Testis (tissue), 3 donors: ENCODE measurements around the gene ORAI2. TPM values are rescaled to one million over a fixed set of nuclear protein-coding genes. Genes with fewer than 3 reads are reported as not detected.
A peak's percentile ranks its signal among the peaks of the same experiment; 100 is the strongest.

Source experiments
- DNase-seq: peaks from one replicate; pipeline ENCODE4 v3.0.0-alpha.2; 2019
- H3K27ac ChIP-seq, 2 donors: fragments of 200-600 bp; sonication (generic); one replicate each; pipeline ENCODE4 v1.5.1; 2019
- H3K27me3 ChIP-seq: fragments of 200-600 bp; sonication (generic); one replicate; pipeline ENCODE4 v1.5.1; 2019
- H3K36me3 ChIP-seq: fragments of 200-600 bp; sonication (generic); one replicate; pipeline ENCODE4 v1.5.1; 2017; ENCODE audit warnings: low read depth; ENCODE audit errors: missing control alignments
- H3K4me1 ChIP-seq: fragments of 200-600 bp; sonication (generic); one replicate; pipeline ENCODE4 v1.5.1; 2019
- H3K4me3 ChIP-seq, 2 donors: fragments of 200-600 bp; sonication (generic); one replicate each; pipeline ENCODE4 v1.5.1; 2017 to 2019
- H3K9me3 ChIP-seq: fragments of 200-600 bp; sonication (generic); one replicate; pipeline ENCODE4 v1.5.1; 2017
- POLR2A ChIP-seq: fragments of 450-650 bp; IDR thresholded peaks from one replicate; pipeline ENCODE4 v1.6.1; 2017; ENCODE audit warnings: antibody characterized with exemption, mild to moderate bottlenecking, moderate library complexity
- WGBS, 2 donors: methylation state at CpG; one replicate each; pipeline ENCODE4 v1.1.5; 2018; 5-methylcytosine and 5-hydroxymethylcytosine counted together
- intact Hi-C: fragments of 100-400 bp; cut with DNase I; formaldehyde crosslinking; loops from one replicate; pipeline ENCODE4 v1.15.1; 2023; ENCODE audit warnings: low total_unique reads
- polyA plus RNA-seq: library from polyadenylated mRNA; stranded (reverse); fragments of 350-450 nt; fragmentation: Illumina TruSeq; extraction: RNeasy Lipid Tissue Mini Kit (QIAGEN cat#74804); gene quantifications from one replicate; pipeline ENCODE4 v1.2.3, GENCODE V29; 2014; ENCODE audit warnings: low read depth, low replicate concordance; ENCODE audit not compliant: insufficient read depth
- total RNA-seq, 2 donors: library from RNA; depleted of rRNA; stranded (reverse); fragments of >200 nt; gene quantifications; one replicate each; pipeline ENCODE4 v1.2.3, GENCODE V29; 2016
- TF ChIP-seq, protein P1 (sequence below), 3 experiments: fragments of 450-650 bp in 2 of 3; fragments of 200-600 bp in 1 of 3; sonication (generic) in 1 of 3; IDR thresholded peaks; one replicate each; pipeline ENCODE4 v1.5.1; 2016 to 2019; ENCODE audit warnings: antibody characterized with exemption in 3 of 3, mild to moderate bottlenecking in 2 of 3, moderate library complexity in 1 of 3

ORAI2 gene
- total and polyA plus RNA-seq, 3 donors from 2014 or later: 9.7 to 10.3 (median 9.9) TPM

DNA sequence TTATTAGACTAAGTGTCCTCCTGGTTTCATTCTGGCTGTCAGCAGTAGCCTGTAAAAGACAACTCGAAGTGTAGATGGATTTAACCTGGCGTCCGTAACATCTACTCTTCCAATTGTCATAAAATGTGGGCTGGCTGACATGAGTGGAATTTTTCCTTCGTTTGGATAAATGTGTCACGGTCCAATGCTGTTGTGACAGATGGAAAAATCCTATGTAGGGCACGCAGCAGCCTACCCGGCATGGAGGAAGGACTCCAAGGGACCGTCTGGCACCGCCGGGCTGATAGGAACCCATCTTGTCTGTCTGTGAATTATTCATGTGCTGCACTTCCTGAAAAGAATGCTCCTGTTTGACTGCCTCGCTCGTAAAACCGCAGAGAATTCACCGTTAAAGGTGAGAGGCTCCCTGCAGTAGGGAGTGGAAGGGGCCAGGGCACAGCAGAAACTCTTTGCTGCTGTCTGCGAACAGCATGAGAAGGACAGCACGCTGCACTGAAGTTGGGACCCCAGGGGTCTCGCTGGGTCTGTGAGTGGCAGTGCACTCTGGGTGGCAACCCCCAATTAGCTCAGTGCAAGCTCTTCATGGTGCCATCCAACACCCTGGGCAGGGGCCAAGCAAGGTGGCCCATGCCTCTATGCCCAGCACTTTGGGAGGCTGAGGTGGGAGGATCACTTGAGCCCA lies 1.6 kb upstream of the ORAI2 start:
- intact Hi-C loops: no loop called here
- no peak for DNase-seq

DNA sequence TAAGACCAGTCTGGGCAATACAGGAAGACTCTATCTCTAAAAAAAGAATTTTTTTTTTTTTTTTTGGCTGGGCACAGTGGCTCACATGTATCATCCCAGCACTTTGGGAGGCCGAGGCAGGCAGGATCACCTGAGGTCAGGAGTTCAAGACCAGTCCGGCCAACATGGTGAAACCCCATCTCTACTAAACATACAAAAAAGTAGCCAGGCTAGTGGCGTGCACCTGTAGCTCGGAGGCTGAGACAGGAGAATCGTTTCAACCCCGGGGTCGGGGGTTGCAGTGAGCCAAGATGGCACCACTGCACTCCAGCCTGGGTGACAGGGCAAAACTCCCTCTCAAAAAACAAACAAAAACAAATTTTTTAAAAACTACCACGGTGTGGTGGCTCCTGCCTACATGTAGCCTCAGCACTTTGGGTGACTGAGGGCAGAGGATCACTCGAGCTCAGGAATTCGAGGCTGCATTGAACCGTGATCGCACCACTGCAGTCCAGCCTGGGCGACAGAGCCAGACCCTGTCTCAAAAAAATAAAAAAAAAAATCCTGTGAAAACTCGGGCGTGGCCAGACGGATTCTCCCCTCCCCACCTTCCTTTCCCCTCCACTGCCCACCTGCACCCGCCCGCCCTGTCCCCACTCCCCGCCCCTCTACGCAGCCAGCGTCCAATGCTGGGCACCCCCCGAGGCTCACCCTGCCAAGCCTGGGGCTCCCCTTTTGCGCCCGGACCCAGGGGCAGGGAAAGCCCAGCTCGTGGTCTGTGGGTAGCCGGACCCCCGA lies 745 bp upstream of the ORAI2 start:
- Histone ChIP-seq H3K27ac (peak overlapping the region in 1 of 2 donors; percentile 64), H3K4me1 (peaks cover 6% of the 10 kb centered on the region), H3K4me3 (peak overlapping the region; percentile 71 to 73), H3K9me3 (no peaks in the 10 kb centered on the region), H3K27me3 (no peaks in the 10 kb centered on the region), H3K36me3 (no peaks in the 10 kb centered on the region)
- no peak for TF ChIP-seq POLR2A
- TF ChIP-seq, protein P1, sequence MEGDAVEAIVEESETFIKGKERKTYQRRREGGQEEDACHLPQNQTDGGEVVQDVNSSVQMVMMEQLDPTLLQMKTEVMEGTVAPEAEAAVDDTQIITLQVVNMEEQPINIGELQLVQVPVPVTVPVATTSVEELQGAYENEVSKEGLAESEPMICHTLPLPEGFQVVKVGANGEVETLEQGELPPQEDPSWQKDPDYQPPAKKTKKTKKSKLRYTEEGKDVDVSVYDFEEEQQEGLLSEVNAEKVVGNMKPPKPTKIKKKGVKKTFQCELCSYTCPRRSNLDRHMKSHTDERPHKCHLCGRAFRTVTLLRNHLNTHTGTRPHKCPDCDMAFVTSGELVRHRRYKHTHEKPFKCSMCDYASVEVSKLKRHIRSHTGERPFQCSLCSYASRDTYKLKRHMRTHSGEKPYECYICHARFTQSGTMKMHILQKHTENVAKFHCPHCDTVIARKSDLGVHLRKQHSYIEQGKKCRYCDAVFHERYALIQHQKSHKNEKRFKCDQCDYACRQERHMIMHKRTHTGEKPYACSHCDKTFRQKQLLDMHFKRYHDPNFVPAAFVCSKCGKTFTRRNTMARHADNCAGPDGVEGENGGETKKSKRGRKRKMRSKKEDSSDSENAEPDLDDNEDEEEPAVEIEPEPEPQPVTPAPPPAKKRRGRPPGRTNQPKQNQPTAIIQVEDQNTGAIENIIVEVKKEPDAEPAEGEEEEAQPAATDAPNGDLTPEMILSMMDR (IDR thresholded peaks at IDR 0.05): no peak
- DNase-seq: no peak
- 26 to 31% methylated on average over 23 to 25 of the region's 27 CpGs for WGBS, 2 donors
- intact Hi-C loops: no loop called here

More for the DNA sequence above, 1.6 kb upstream of the ORAI2 start:
- Histone ChIP-seq H3K27ac (no peak overlapping the region), H3K4me3 (no peak overlapping the region), H3K4me1 (peaks cover 6% of the 10 kb centered on the region), H3K9me3 (no peaks in the 10 kb centered on the region), H3K36me3 (no peaks in the 10 kb centered on the region), H3K27me3 (no peaks in the 10 kb centered on the region)
- no peak for TF ChIP-seq POLR2A
- TF ChIP-seq, protein P1 (IDR thresholded peaks at IDR 0.05): no peak
- WGBS, 2 donors: 62 to 63% methylated on average over 17 of the region's 17 CpGs

DNA sequence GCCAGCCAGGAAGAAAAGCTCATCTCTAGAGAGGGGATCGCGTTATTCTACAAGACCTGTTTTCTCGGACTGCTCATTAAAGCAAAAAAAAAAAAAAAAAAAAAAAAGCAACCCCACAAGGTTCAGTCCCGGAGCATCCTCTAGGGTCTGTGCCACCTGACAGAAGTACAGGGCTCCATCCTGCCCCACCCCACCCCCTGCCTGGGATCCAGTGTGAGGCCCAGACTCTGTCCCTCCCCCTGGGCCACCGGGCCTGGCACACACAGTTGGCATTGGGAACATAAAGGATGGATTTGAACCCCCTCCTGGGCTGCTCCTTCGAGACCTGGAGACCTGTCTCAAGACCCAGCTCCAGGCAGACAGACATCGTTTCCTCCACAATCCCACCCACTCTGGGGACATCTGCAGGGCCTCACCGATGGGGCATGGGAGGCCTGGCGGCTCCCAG lies 688 bp downstream of the ORAI2 start:
- intact Hi-C loops: no loop called here
- WGBS, 2 donors: 29 to 30% methylated on average over 9 of the region's 9 CpGs

DNA sequence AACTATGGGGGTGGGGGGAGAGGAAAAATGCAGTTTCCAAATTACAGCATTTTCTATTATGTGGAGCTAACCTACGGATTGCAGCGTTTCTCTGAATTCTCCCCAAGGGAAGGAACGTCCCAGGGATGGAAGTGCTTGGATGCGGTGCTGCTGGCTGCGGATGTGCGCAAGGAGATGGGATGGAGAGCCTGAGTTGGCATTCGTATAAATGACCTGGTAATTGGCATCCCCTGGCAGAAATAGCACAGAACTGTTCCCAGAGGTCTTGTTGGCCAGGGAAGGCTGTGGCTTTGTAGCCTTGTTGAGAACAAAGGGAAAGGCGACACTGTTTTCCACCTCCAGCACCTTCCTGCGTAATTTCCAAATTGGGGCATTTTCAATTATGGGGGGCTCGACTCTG lies 2.7 kb downstream of the ORAI2 start:
- intact Hi-C loops: no loop called here
- no peak overlapping the region for H3K27ac ChIP-seq
- 92 to 94% methylated on average over 10 of the region's 10 CpGs for WGBS, 2 donors
- peaks cover 6% of the 10 kb centered on the region for H3K4me1 ChIP-seq
- TF ChIP-seq POLR2A: no peak
- TF ChIP-seq, protein P1 (IDR thresholded peaks at IDR 0.05): no peak
- no peak for DNase-seq
- no peaks in the 10 kb centered on the region for H3K9me3 ChIP-seq
- no peak overlapping the region for H3K4me3 ChIP-seq
- H3K36me3 ChIP-seq: no peaks in the 10 kb centered on the region
- no peaks in the 10 kb centered on the region for H3K27me3 ChIP-seq

More for the DNA sequence above, 688 bp downstream of the ORAI2 start:
- Histone ChIP-seq H3K4me3 (peak overlapping the region; percentile 71 to 73), H3K9me3 (no peaks in the 10 kb centered on the region), H3K4me1 (peaks cover 6% of the 10 kb centered on the region), H3K36me3 (no peaks in the 10 kb centered on the region), H3K27ac (no peak overlapping the region), H3K27me3 (no peaks in the 10 kb centered on the region)
- TF ChIP-seq, protein P1 (IDR thresholded peaks at IDR 0.05): no peak
- no peak for TF ChIP-seq POLR2A
- DNase-seq: no peak
